Dermis microvascular lymphatic vessel endothelial cell (primary cell): ENCODE measurements around the gene SH3PXD2A. TPM values are rescaled to one million over a fixed set of nuclear protein-coding genes. Genes with fewer than 3 reads are reported as not detected.
"Not testable (repeated sequence)": the region's sequence is repeated elsewhere in the genome, so short reads cannot be mapped to it uniquely, and the experiment has no call there.

Source experiments
- DNase-seq, 2 donors: peaks; one replicate each; pipeline versions ENCODE4 v3.0.0 to v3.0.0-alpha.2; 2010; ENCODE audit warnings: low read depth in 2 of 2
- total RNA-seq: library from RNA; depleted of rRNA; stranded (reverse); fragments of >200 nt; gene quantifications from 2 replicates; pipeline ENCODE4 v1.2.1, GENCODE V29; 2014

Gene SH3PXD2A
- total RNA-seq, 1 donor from 2014 or later = 2.6 TPM

DNA sequence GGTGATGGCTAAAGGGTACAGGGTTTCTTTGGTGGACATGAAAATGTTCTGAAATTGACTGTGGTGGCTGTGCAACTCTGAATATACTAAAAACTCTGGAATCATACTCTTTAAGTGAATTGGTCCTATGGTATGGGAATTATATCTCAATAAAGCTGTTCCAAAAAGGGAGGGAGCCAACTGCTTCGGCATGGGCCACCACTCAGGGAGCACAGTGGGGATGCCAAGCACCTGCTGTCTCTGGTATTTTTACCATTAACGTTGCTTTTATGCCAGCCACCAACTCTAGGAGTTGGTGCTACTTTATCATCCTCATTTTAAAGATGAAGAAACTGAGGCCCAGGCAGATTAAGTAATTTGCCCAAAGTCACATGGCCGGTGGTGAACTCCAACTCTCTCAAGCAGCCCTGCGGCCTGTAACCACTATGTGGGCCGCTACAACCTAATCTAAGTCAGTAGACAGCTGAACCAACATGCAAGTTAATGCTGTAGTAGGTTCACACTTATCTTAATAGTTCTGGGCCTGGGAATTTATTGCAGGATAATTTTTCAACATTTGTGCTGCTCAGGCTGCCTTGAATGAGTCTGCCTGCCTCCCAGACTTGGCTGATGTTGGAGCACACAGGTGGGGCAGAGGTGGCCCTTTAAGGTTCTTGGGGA is 20.8 kb downstream of the SH3PXD2A start:
- no peak for DNase-seq

DNA sequence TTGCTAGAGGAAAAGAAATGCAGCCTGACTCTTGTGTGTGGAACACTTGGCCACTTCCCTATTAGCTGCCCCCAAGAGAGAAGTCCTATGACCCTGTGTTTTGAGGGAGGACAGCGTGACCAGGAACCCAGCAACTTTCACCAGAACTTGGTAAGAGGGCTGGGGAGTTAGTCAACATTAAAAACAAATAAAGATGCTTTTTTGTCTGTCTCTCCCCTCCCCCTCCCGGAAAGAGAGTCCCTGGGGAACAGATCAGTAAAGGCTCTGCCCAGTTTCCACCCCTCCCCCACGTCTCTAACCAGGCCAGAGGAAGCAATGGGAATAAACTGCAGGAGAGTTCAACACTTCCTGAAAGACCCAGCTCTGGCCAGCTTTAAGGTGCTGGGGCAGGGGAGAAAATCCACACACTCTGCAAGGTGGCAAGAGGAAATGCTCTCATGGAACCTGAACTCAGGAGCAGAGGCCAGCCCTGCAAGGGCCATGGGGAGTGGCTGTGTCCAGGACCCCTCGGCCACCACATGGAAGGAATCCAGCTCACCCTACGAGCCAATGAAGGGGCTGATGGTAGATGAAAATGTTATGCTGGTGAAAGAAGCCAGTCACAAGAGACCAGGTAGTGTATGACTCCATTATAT is 21.5 kb downstream of the SH3PXD2A start:
- no peak for DNase-seq

DNA sequence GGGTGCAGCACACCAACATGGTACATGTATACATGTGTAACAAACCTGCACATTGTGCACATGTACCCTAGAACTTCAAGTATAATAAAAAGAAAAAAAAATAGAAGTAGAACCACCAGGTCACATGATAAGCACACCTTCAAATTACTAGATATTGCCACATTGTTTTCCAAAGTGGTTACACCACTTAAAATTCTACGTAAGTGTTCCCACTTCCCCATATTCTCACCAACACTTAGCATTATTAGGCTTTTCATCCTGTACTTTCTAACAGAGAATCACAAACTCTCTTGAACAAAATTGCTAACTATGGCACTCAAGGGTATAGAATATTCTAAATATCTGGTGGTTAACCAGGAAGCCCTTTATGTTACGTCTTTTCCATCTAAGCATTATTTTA is 22.6 kb downstream of the SH3PXD2A start:
- no peak for DNase-seq

DNA sequence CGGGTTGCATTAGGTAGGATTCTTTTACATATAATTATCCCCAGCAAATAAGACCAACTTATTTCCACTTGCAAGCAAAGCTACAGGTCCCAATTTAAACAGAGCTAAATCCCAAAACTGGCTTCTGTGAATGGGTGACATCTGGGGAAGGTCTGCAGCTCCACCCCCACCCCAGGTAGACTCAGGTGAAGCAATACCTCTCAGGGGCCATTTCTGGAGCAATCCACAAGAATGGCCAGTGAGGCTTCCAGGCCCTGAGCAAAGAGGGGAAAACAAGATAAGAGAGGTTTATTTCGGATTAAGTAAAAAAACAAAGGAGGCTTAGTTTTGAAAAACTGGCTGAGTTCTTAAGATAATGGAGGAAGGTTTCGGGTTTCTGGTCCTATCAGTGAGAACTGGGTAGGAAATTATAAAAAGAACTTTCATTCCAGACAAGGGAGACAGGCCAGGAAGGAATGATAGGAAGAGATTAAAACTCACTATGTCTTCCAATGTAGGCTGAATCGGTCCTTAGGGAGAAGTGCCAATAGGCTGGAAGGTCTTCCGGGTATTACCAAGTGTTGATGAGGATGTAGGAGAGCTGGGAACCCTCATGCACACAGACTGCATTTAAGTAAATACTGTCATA is 25.4 kb downstream of the SH3PXD2A start:
- DNase-seq = peak in 1 of 2 donors; percentile 39

DNA sequence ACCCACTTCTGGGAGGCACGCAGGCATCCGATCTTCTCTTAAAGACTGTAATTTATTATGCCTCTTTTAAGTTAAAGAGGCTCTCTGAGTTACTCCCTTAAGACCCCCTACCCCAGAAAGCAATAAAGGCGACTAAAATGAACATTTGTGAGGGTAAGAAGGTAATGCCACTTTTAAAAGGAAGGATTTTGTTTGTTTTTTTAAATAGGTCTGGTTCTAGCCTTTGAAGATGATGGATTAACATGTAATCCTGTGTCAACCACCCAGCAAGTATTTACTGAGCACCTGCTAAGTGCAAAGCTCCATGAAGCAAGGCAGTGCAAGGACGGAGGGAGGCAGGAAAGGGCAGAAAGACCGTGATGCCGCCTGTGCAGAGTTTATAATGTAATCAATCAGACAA is 26.1 kb downstream of the SH3PXD2A start:
- no peak for DNase-seq

DNA sequence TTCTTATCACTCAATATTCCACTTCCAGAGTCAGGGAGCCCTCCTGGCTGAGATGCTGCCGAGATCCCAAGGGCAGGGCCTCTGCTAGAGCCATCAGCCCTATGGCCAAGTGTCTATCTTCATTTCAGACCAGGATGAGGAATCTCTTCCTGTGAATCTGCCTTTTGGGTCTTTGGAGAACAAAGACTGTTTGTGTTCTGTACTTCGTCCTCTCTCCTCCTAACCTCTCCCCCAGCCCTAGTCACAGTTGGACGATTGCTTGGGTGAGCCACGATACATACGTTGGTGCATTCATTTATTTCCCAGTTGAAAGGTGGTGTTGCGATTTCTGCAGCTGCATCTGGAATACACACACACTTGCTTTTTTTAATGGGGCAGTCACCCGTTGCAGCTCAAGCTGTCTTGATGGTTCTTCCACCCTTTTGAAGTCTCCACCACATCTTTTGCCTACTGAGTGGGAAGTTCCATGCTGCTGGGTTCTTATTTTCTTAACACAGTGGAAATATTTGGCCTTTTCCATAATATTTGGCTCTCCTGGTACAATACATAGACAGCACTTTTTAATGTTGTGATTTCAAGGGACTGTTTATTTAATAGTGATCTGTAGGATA is 26.7 kb downstream of the SH3PXD2A start:
- no peak for DNase-seq

DNA sequence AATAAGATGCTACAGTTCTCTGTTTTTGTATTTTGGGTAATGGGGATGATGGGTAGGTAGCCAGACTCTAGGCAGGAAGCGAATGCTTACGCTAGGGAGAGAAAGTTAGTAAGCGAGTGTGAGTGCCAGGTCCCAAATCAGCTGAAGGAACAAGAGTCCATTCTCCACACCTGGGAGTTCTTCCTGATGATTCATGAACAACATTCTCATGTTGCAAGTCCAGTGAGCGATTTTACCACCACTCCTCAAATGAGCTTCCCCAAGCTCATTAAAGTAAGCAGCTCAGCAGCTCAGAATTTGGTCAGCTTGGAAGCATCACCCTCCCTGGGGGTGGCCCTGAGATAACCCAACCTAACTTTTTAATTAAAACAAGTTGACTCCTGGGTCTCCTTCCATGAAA is 27.3 kb downstream of the SH3PXD2A start:
- DNase-seq = no peak

DNA sequence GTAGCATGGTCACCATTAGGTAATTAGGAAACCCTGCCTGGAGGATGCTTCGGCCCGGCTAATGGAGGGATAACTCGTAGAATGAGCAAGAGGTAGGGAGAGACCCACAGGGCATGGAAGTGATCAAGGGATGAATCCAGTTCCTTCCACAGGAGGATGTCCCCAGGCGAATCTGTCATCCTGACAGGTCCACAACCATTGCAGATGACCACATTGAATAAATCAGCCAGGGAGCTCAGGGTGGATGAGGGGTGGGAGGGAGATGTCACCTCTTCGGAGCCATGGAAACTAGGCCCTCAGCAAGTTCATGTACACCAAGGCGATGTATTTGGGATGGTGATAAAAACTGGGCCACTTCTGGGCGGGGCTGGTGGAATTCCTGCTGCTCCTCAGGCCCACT is 28.5 kb downstream of the SH3PXD2A start:
- no peak for DNase-seq

DNA sequence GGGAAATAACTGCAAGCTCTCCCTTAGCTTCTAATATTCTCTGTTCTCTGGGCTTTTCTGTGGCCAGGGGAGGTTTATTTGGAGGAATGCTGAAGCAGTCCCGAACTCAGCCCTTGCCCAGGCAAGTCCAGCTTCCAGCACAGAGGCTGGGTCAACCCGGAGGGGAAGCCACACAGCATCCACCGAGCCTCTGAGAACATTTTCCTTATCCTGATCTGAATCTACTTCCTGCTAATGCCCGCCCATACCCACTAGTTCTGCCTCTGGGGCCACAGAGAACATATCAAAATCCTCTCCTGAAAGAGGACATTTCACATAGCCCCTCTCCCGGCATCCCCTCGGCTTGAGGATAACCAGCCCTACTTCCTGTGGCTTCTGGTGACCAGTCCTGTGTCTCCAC is 31.1 kb downstream of the SH3PXD2A start:
- DNase-seq = no peak

DNA sequence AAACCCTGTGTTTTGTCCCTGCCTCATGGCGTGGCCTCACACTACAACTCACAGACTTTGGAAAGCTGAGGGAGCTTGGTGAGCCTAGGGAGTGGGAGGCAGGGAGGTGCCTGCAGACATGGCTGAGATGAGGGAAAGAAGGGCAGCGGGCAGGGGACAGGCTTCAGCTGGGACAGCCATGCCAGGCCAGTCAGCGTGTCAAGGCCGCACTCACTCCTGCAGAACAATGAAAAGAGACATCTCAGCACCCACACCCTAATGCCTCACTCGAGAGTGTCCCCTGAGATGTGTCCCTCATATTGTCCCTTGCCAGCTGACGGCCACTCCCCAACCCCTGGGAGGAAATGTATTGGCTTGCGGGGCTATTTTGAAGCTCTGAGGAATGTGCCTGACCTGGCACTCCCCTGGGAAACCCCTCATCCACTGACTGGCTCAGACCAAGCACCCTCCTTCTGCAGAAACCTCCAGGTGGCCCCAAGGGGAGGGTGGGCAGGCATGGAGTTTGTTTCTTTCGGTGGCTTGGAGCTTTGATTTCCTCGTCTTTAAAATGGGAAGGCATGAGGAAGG is 31.6 kb downstream of the SH3PXD2A start:
- DNase-seq = no peak

DNA sequence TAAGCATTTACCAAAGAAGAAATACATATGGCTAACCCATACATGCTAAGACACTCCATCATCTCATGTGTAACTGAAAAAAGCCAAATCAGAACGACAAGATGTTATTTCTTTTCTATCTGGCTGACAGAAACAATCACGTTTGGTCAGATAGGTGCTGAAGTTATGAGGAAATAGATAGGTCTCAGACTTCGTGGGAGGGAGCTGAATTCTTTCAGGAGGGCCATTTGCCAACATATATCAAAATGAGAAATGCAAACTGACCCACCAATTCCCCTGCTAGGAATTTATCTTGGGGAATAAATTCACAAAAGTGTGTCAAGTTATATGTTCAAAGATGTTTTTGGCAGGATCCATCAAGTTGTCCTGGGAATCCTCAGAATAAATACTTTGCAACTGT is 32.6 kb downstream of the SH3PXD2A start:
- no peak for DNase-seq

DNA sequence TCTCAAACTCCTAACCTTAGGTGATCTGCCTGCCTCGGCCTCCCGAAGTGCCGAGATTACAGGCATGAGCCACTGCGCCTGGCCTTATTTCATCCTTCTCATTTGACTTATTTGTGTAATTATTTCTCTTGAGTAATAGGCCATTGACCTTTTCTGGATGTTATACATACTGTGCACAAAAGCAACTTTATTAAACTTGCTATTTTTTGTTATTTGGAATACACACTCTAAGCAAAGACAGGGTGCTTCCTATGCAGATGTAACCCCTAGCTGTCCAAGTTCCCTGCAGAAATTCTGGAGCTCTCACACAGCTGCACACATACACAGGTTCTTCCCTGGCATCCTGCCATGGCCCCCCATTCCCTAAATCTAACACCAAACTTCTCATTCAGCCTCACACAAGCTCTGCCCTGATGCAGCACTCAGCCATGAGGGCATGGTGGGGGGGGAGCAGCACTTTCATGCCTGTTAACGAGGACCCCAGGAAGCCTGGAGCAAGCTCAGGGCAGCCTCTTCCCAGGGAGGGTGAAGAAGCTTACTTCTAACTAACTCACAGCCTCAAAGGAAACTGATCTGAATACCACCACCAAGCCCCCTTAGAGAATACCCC is 33.2 kb downstream of the SH3PXD2A start:
- DNase-seq = no peak

DNA sequence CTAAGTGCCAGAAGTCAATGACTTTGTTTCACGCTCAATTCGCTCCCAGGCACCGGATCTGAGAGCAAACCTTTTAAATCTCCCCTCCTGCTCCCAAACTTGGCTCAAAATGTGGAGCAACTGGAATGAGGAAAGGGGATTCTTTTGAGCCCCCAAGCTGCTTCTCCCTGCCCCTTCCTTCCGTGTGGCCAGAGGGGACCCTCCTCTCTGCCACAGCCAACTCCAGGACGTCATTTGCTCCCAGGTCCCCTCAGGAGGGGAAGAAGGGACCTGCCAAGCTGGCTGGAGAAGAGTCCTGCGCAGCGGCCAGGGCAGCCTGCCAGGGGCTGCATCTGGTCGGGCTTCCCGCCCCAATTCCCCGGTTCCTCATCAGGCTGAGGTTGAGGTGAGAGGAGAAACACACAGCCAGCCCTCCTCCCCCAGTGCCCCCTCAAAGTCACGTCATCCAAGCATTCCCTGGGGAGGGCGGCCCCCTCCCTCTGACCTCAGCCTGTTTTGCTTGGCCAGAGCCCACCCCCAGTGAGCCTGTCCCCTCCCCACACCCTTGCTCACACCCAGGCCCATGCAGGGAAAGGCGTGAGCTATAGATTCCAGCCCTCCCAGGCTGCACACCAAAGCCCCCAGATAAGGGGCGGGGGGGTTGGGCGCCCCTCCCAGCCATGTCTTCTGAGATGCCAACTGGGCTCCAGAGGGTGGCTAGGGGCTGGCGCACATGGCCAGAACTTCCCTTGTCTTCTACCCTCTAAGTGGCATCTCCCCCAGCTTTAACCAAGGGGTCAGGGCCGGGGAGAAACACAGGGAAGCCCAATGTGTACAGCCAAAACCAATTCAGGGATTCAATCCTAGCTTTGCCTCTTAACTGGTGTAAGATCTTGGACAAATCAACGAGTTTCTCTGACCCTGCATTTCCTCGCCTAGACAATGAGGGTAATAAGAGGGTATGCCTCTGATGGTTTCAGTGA is 35.0 kb downstream of the SH3PXD2A start:
- peak; percentile 16 to 46 for DNase-seq

DNA sequence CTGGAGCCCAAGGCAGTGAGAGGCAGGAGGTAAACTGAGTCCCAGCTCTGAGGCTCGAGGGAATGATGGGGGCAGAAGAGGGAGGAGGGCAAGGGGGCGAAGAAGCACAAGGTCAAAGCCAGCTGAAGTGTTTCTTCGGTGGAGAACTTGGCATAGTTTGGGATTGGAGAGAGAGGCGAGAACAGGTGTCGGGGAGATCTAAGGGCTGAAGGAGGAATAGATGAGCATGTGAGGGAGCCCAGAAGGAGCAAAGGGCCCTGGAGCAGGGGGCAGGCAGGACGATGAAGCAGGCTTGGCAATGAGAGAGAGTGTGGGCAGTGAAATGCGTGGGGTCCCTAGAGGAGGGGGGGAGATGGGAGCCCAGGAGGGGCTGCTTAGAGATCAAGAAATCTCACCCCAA is 35.9 kb downstream of the SH3PXD2A start:
- DNase-seq = no peak

DNA sequence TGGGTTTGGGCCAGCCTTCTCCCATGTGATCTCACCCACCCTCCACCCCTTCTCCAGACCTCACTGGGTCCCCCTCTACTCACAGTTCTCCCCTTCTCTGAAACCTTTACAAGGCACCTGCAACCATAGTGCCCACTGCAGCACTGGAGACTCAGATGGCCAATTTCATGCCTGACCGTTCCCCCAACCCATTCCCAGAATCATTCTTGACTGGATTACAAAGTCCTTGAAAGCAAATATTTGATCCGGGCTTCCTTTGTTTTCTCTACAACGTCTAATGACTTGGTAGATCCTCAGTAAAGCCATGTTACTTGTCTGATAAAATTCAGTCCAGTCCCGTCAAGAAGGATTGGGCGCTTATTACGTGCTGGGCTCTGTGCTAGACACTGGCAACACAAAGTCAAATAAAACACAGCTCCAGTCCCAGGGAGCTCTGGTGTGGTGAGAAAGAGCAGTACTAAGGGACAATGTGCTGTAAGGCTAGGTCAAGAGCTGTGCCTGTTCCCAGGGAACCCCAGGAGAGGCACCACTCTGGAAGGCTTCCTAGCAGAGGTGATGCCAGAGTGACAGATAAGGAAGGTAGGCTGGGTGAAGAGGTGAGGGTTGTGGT is 36.5 kb downstream of the SH3PXD2A start:
- DNase-seq = no peak

DNA sequence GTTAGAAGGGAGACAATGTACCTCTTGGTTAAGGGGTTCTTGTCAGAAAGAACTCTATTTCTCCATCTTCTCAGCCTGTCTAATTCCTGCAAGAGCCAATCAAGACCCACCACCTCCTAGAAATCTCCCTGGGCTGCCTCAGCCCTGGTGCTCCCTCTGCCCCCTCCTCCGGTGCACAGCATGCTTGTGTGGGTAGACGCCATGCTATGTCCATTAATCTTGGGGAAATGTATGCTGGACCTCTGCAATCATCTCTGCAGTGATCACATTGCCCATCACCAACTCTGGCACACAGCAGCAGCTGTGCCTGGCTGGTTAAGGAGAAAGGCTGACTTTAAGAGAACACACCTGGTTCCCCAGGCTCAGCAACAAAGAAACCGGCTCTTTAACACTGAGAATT is 37.3 kb downstream of the SH3PXD2A start:
- no peak for DNase-seq

DNA sequence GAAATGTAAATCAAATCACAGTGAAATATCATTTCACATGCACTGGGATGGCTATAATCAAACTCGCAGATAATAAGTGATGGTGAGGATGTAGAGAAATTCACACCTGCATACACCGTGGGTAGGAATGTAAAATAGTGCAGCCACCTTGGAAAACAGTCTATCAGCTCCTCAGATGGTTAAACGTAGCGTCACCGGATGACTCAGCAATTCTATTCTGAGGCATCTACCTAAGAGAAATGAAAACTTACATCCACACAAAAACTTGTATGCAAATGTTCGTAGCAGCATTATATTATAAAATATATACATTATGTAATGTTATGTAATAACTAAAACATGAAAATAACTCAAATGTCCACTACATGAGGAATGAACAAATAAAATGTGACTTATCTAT is 38.9 kb downstream of the SH3PXD2A start:
- peak in 1 of 2 donors; percentile 62 for DNase-seq

DNA sequence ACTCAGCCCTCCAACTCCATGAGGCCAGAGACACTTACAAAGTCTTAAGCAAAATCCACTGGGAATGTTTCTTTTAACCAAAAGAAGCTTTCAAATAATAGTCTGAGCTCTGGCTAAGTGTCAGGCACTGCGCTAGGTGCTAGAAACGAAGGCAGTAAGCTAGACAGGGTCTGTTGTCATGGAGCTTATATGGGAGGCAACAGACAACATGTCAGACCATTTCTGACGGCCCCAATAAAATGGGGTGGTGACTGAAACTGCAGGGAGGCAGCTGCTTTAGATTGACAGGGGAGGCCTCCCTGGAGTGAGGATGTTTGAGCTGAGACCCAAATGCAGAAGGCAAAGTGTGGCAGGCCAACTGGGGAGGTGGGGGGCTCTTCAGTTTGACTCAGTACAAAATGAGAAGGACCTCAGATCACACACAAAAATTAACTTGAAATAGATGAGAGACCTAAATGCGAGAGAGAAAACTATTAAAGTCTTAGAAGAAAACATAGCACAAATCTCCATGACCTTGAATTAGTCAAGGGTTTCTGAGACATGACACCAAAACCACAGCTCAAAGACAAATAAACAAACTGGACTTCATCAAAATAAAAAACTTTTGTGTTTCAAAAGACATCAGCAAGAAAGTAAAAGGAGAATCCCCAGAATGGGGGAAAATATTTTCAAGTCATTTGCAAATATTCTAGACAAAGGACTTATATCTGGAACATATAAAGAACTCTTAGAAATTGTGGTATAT is 40.6 kb downstream of the SH3PXD2A start:
- no peak for DNase-seq

DNA sequence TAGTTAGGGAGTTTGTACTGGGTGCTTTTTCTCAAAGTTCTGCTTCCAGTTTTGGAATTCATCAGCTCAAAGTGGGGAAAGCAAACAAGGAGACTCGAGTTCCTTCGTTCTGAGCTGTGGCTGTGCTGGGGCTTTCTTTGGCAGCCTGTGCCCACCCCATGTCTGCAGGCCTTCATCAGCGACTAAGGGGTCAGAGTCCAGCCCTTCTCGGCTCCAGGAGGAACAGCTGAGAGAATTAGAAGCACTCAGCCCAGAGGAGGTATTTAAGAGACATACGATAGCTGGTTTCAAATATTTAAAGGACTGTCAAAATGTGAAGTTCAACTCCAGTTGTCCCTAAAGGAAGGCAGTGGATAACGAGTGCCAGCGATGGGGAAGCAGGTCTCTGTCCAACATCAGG is 41.3 kb downstream of the SH3PXD2A start:
- no peak for DNase-seq

DNA sequence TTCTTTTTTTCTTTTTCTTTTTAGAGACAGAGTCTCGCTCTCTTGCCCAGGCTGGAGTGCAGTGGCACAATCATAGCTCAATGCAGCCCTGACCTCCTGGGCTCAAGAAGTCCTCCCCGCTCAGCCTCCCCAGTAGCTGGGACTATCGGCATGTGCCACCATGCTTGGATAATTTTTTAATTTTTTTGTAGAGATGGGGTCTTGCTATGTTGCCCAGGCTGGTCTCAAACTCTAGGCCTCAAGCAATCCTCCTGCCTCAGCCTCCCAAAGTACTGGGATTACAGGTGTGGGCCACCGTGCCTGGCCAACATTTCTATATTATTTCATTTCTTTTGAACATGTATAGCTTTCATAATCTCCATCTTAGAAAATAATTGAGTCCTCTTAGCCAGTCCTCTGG is 42.1 kb downstream of the SH3PXD2A start:
- not testable (repeated sequence) for DNase-seq
